Kidney (tissue), 14 donors: ENCODE results near the gene CA6. TPM values are rescaled to one million over a fixed set of nuclear protein-coding genes. Genes with fewer than 3 reads are reported as not detected.

Experiments used
- DNase-seq, 5 donors: peaks; one replicate each; pipeline ENCODE4 v3.0.0-alpha.2; 2013 to 2020
- FAIRE-seq: peaks from 2 replicates; lab custom pipeline; 2012; peaks lifted over from hg19 to GRCh38; lab: Jason Lieb, UNC
- H3K27ac ChIP-seq, 2 donors: one replicate each; pipeline ENCODE4 v1.7.0; 2013; ENCODE audit warnings: low read depth in 2 of 2, low read length in 2 of 2, inconsistent platforms in 1 of 2
- H3K27me3 ChIP-seq: one replicate; pipeline ENCODE4 v1.7.1; 2013; ENCODE audit warnings: low read length, inconsistent platforms; ENCODE audit not compliant: control insufficient read depth, insufficient read depth
- H3K36me3 ChIP-seq, 3 donors: one replicate each; pipeline versions ENCODE4 v1.7.0 to v1.7.1; 2013; ENCODE audit warnings: low read length in 3 of 3, control low read depth in 1 of 3, inconsistent platforms in 1 of 3; ENCODE audit not compliant: insufficient read depth in 3 of 3, control insufficient read depth in 2 of 3
- H3K4me1 ChIP-seq, 3 donors: one replicate each; pipeline versions ENCODE4 v1.7.0 to v1.7.1; 2013; ENCODE audit warnings: low read length in 3 of 3, inconsistent platforms in 1 of 3, low read depth in 1 of 3; ENCODE audit not compliant: control insufficient read depth in 2 of 3, insufficient read depth in 2 of 3
- H3K4me3 ChIP-seq, 3 donors: one replicate each; pipeline versions ENCODE4 v1.7.0 to v1.8.1; 2013; ENCODE audit warnings: low read length in 3 of 3, control low read depth in 1 of 3, inconsistent platforms in 1 of 3
- H3K9ac ChIP-seq, 3 donors: one replicate each; pipeline versions ENCODE4 v1.7.0 to v1.7.1; 2013; ENCODE audit warnings: low read length in 3 of 3, control low read depth in 1 of 3, inconsistent platforms in 1 of 3
- H3K9me3 ChIP-seq, 3 donors: one replicate each; pipeline versions ENCODE4 v1.7.0 to v1.7.1; 2013; ENCODE audit warnings: low read length in 3 of 3, control low read depth in 1 of 3, inconsistent platforms in 1 of 3; ENCODE audit not compliant: control insufficient read depth in 2 of 3, insufficient read depth in 1 of 3
- CTCF ChIP-seq: IDR thresholded peaks from 3 replicates; pipeline ENCODE4 v1.5.1; 2012; ENCODE audit warnings: mild to moderate bottlenecking, moderate library complexity, borderline replicate concordance; ENCODE audit not compliant: insufficient read depth; ENCODE audit errors: extremely low read depth
- intact Hi-C: fragments of 100-400 bp; cut with DNase I; formaldehyde crosslinking; loops from one replicate; pipeline ENCODE4 v1.11.1; 2022
- polyA plus RNA-seq: library from polyadenylated mRNA; stranded (reverse); fragments of 350-450 nt; fragmentation: Illumina TruSeq; extraction: RNeasy Lipid Tissue Mini Kit (QIAGEN cat#74804); gene quantifications from one replicate; pipeline ENCODE4 v1.2.3, GENCODE V29; 2014; ENCODE audit warnings: low read depth, low replicate concordance; ENCODE audit not compliant: insufficient read depth
- total RNA-seq: library from RNA; stranded (reverse); fragmentation: NEBNext Ultra II Directional; extraction: Animal tissue kit (Norgen Biotek cat#: 25700); gene quantifications from one replicate; pipeline ENCODE4 v1.2.1, GENCODE V29; 2021
- donor health status: control.
- donor health status: control.
- donor health status: control.
- donor health status: control.
- donor health status: control.
- donor health status: DM: yes; HTN: yes; CAD: no.
- donor health status: Normal renal cell carcinoma (clear cell type).

Gene CA6
- total and polyA plus RNA-seq, 2 donors from 2014 or later: not detected

GRCh38 chr1:8981169-8981568, 35.5 kb downstream of the CA6 start:
- H3K4me1 ChIP-seq: no peaks in the 10 kb centered on the region
- H3K4me3 ChIP-seq: no peak overlapping the region
- H3K27me3 ChIP-seq: no peaks in the 10 kb centered on the region
- no peaks in the 10 kb centered on the region for H3K9me3 ChIP-seq
- no peak for DNase-seq
- H3K27ac ChIP-seq: no peak overlapping the region
- no peaks in the 10 kb centered on the region for H3K36me3 ChIP-seq
- intact Hi-C loops: no loop called here
- no peak overlapping the region for H3K9ac ChIP-seq
- no peak for FAIRE-seq
- no peak for TF ChIP-seq CTCF

- FAIRE-seq (no peak), DNase-seq (no peak)
- Histone ChIP-seq H3K27me3 (no peaks in the 10 kb centered on the region), H3K9ac (no peak overlapping the region), H3K27ac (no peak overlapping the region), H3K36me3 (no peaks in the 10 kb centered on the region), H3K4me3 (no peak overlapping the region), H3K9me3 (no peaks in the 10 kb centered on the region), H3K4me1 (no peaks in the 10 kb centered on the region)
- TF ChIP-seq CTCF: no peak
- intact Hi-C loops: no loop called here
Measured at GRCh38 chr1:8984203-8984602, 38.5 kb downstream of the CA6 start.

GRCh38 chr1:8984990-8985389, 39.3 kb downstream of the CA6 start:
- H3K9ac ChIP-seq: no peak overlapping the region
- FAIRE-seq (no peak), DNase-seq (peak in 1 of 5 donors; percentile 31)
- H3K4me1 ChIP-seq: no peaks in the 10 kb centered on the region
- no peak for TF ChIP-seq CTCF
- no peak overlapping the region for H3K27ac ChIP-seq
- intact Hi-C loops: no loop called here
- no peak overlapping the region for H3K4me3 ChIP-seq
- H3K9me3 ChIP-seq: no peaks in the 10 kb centered on the region
- no peaks in the 10 kb centered on the region for H3K27me3 ChIP-seq
- no peaks in the 10 kb centered on the region for H3K36me3 ChIP-seq
